Activated effector memory CD4-positive, alpha-beta T cell treated with anti-CD3 and anti-CD28 coated beads, Interleukin-2, amount 50 U/mL, for 16 hours (primary cell): ENCODE measurements around the gene GLG1.
"Not testable (repeated sequence)": the region's sequence is repeated elsewhere in the genome, so short reads cannot be mapped to it uniquely, and the experiment has no call there.

ENCODE experiments used
- DNase-seq: peaks from one replicate; pipeline ENCODE4 v3.0.0-alpha.2; 2020

GLG1 gene

GRCh38 chr16:74468807-74469525, 137.9 kb downstream of the GLG1 start:
- no peak for DNase-seq

- no peak for DNase-seq
These were observed 140.0 kb downstream of the GLG1 start for GRCh38 chr16:74466872-74467271.

- DNase-seq: no peak
These were observed 140.8 kb downstream of the GLG1 start for GRCh38 chr16:74465851-74466685.

- no peak for DNase-seq
These were observed 141.6 kb downstream of the GLG1 start for GRCh38 chr16:74465281-74465680.

- DNase-seq: no peak
These were observed 143.0 kb downstream of the GLG1 start for GRCh38 chr16:74463888-74464287.

- no peak for DNase-seq
These were observed 144.6 kb downstream of the GLG1 start for GRCh38 chr16:74462361-74462760.

- no peak for DNase-seq
These were observed 145.1 kb downstream of the GLG1 start for GRCh38 chr16:74461826-74462225.

GRCh38 chr16:74460542-74460941, 146.4 kb downstream of the GLG1 start:
- DNase-seq: no peak

- DNase-seq: no peak
These were observed 150.7 kb downstream of the GLG1 start for GRCh38 chr16:74456290-74456625.

GRCh38 chr16:74455619-74456289, 151.2 kb downstream of the GLG1 start:
- DNase-seq: no peak

- DNase-seq: no peak
These were observed 151.7 kb downstream of the GLG1 start for GRCh38 chr16:74455213-74455612.

- DNase-seq: no peak
These were observed 154.8 kb downstream of the GLG1 start for GRCh38 chr16:74451951-74452758.

- DNase-seq: no peak
These were observed 155.8 kb downstream of the GLG1 start for GRCh38 chr16:74450967-74451760.

- DNase-seq: no peak
These were observed 156.7 kb downstream of the GLG1 start for GRCh38 chr16:74450236-74450635.

GRCh38 chr16:74449470-74449869, 157.4 kb downstream of the GLG1 start:
- DNase-seq: no peak

GRCh38 chr16:74448990-74449389, 157.9 kb downstream of the GLG1 start:
- no peak for DNase-seq

- no peak for DNase-seq
These were observed 159.3 kb downstream of the GLG1 start for GRCh38 chr16:74447578-74447977.

- no peak for DNase-seq
These were observed 160.0 kb downstream of the GLG1 start for GRCh38 chr16:74446866-74447265.

GRCh38 chr16:74443624-74444346, 163.1 kb downstream of the GLG1 start:
- not testable (repeated sequence) for DNase-seq

GRCh38 chr16:74439685-74440084, 167.2 kb downstream of the GLG1 start:
- DNase-seq: no peak

GRCh38 chr16:74438492-74438979, 168.4 kb downstream of the GLG1 start:
- DNase-seq: no peak
